T47D (cell line): Measurements from ENCODE around the gene SELENOT.

ENCODE experiments used
- DNase-seq, 2 experiments: peaks; one replicate each; pipeline versions ENCODE4 v3.0.0 to v3.0.0-alpha.2; 2011 to 2012; ENCODE audit warnings: low read depth in 1 of 2, low spot score in 1 of 2
- JUND ChIP-seq: IDR thresholded peaks from 2 replicates; pipeline ENCODE4 v1.6.1; 2012; ENCODE audit warnings: low read depth
- in situ Hi-C: cut with HindIII; loops from 2 replicates; pipeline ENCODE4 v1.10.0; 2016; ENCODE audit warnings: low sequenced_read_pairs, low pct_unique_long_range_greater_than_20kb

Gene SELENOT

DNA sequence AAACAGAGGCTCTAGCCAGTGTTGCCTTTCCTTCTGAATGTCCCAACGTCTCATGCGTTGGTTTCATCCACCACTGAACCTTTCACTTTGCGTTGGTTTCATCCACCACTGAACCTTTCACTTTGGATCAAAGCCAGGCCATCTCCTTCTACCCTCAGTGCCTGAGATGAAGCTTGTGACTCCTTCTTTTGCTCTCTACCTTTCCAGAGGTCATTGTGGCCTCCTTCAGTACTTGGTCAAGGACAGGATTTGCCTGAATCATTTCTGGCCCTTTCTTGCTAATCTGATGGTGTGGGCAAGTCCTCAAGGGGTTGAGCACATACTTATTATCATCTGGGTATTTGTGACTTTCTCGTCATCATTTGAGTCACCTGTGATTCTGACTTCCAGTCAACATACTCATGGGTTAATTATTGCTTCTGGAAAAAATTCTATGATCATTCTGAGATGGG, 50.0 kb downstream of the SELENOT start:
- no peak for TF ChIP-seq JUND
- DNase-seq = no peak
- in situ Hi-C loops = no loop called here

DNA sequence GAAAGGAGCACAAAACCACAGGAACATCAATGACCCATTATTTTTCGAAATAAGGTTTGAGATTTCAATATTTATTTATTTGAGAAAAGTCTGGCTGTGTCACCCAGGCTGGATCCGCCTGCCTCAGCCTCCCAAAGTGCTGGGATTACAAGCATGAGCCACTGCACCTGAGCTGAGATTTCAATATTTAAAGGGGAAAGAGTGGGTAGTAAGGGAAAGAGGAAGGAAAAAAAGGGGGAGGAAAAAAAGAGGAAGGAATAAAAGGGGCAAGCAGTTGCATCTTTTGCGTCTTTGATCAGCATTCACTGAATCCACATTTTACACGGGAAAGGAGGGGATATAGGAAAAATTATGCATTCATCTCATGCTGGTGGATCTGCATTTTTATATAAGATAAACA, 53.2 kb downstream of the SELENOT start:
- in situ Hi-C loops = no loop called here
- no peak for DNase-seq

DNA sequence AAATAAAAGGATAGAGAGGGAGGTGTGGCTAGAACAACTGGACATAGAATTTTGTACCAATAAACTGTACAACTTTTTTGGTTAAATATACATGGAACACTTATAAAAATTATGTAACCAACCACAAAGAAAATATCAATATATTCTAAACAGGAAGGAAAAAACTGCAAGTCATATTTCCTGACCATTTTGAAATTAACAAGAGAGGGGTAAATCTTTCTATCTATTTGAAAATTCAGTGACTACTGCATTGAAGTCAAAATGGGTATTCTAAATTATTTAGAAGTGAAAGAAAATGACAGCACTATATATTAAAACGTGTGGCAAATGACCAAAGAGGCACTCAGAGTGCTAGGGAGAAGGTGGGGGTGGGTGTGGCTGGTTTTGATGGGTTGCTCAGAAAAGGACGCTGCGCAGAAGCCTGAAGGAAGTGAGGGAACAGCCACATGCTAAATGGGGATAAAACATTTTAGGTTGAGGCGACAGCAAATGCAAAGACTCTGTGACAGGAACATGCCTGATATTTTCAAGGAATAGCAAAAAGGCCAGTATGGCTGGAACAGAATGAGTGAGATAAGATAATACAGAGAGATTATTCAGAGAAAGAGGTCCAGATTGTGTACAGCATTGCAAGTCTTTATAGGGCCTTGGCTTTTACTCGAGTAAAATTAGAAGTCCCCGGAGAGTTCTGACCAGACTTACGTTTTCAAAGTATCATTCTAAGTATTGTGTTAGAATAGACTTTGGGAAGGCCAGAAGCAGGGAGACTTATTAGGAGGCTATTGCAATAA, 59.5 kb downstream of the SELENOT start:
- no peak for TF ChIP-seq JUND
- DNase-seq = no peak
- in situ Hi-C loops = no loop called here

More for the DNA sequence above, 53.2 kb downstream of the SELENOT start:
- TF ChIP-seq JUND = no peak

DNA sequence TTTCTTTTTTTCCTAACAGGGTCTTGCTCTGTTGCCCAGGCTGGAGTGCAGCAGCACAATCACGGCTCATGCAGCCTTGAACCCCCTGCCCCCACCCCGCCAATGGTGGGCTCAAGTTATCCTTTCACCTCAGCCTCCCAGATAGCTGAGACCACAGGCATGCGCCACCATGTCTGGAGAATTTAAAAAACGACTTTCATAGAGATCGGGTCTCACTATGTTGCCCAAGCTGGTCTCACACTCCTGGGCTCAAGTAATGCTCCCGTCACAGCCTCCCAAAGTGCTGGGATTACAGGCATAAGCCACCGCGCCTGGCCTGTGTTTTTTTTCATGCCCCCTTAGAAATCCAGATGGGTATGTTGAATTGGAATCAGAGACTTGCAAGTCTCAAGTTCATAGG, 60.3 kb downstream of the SELENOT start:
- no peak for DNase-seq
- no peak for TF ChIP-seq JUND
- in situ Hi-C loops = no loop called here

DNA sequence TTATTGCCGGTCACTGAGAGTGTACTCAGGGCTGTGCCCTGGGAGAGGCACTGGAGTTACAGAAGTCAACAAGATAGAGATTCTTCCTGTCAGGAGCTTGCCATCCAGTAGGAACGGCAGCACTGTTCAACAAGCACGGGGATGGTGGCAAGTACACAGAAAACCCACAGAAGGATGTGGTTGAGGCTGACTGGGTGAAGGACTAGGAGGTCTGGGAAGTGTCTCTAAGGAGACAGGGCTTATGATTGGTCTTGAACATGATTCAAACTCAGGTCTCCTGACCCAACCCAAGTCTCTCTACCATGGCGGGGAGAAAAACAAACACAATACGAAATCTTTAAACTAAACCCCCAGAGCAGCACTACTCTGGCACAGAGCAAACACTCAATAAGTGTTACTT, 63.0 kb downstream of the SELENOT start:
- TF ChIP-seq JUND = no peak
- DNase-seq = no peak
- in situ Hi-C loops = no loop called here

DNA sequence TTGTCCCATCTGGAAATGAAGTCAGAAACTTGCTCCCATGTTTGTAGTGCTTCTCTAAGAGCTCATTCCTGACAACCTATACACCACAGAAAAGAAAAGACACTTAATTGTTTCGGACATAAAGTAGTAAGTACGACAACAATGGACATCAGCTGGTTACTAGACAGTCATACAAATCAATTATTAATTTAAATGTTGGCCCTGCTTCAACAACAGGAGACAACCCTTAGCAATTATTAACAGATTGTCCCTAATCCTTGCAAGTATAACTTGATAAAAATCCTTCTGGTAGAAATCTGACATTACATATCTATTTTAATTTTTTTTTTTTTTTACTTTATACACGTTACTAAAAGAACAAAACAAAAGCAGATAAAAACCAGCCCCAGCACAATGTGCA, 70.8 kb downstream of the SELENOT start:
- no peak for TF ChIP-seq JUND
- in situ Hi-C loops = no loop called here
- DNase-seq = no peak

DNA sequence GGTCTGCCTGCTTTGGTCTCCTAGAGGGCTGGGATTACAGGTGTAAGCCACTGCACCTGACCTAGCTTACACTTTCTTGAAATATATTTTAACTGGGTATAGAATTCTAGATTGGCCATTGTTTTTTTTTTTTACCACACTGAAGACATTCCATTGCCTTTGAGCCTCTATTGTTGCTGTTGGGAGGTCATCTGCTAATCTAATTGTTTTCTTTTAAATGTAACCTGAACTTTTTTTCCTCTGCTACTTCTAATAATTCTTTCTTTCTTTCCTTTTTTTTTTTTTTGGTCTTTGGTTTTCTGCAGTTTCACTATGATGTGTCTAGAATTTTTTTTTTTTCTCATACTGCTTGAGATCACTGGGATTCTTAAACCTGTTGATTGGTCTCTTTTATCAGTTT, 72.5 kb downstream of the SELENOT start:
- in situ Hi-C loops = no loop called here
- DNase-seq = no peak
- no peak for TF ChIP-seq JUND
